AG04450 (cell line): ENCODE data around the gene ASIC1. TPM values are rescaled to one million over a fixed set of nuclear protein-coding genes. Genes with fewer than 3 reads are reported as not detected.

Experiments used
- CTCF ChIA-PET: fragments of 300-600, 350-600 bp; formaldehyde crosslinking; extraction: SDS; loops from one replicate; lab custom pipeline; 2022; ENCODE audit warnings: antibody characterized with exemption, inconsistent platforms; lab: Charles Lee
- POLR2A ChIA-PET: fragments of 350-600 bp; formaldehyde crosslinking; extraction: SDS; loops from one replicate; lab custom pipeline; 2021; ENCODE audit warnings: antibody characterized with exemption, inconsistent platforms; lab: Yijun Ruan, JAX
- DNase-seq: peaks from one replicate; pipeline ENCODE4 v3.0.0-alpha.2; 2011; ENCODE audit warnings: low read depth, low spot score
- H3K27ac ChIP-seq: one replicate; pipeline ENCODE4 v1.5.1; 2012; ENCODE audit warnings: low read depth, low read length, control low read depth
- H3K27me3 ChIP-seq: one replicate; pipeline ENCODE4 v1.6.0; 2012; ENCODE audit warnings: low read length; ENCODE audit not compliant: control insufficient read depth, insufficient read depth
- H3K4me3 ChIP-seq: 2 replicates; pipeline ENCODE4 v1.5.1; 2011; ENCODE audit warnings: mild to moderate bottlenecking, low read depth, low read length, control low read depth
- H3K9me3 ChIP-seq: 2 replicates; pipeline ENCODE4 v1.5.1; 2012; ENCODE audit warnings: low read length; ENCODE audit not compliant: control insufficient read depth, insufficient read depth
- CTCF ChIP-seq: IDR thresholded peaks from 2 replicates; pipeline ENCODE4 v1.5.1; 2011; ENCODE audit warnings: low read depth, low read length, control low read depth, inconsistent platforms
- polyA plus RNA-seq: library from polyadenylated mRNA; depleted of rRNA; stranded (reverse); fragments of >200 nt; gene quantifications from 2 replicates; pipeline ENCODE4 v1.2.3, GENCODE V29; 2011

The ASIC1 gene
- polyA plus RNA-seq, 1 experiment = 9.9 TPM

GRCh38 chr12:50119387-50119786, 62.0 kb downstream of the ASIC1 start:
- ChIA-PET CTCF (interaction anchor here (0.6 to 1.2 kb wide), 2 partner anchors 10 to 57 kb away, joined by 3 to 4 read pairs; no protein-coding TSS in a partner anchor), POLR2A (interaction anchor here (0.5 kb wide), 1 partner anchor 35 kb away, joined by 4 read pairs; no protein-coding TSS in a partner anchor)
- H3K27me3 ChIP-seq = no peaks in the 10 kb centered on the region
- H3K4me3 ChIP-seq = no peak overlapping the region
- no peak for DNase-seq
- H3K27ac ChIP-seq = no peak overlapping the region
- H3K9me3 ChIP-seq = no peaks in the 10 kb centered on the region; the same call in 1 of the 2 replicates
- no peak for TF ChIP-seq CTCF

DNA sequence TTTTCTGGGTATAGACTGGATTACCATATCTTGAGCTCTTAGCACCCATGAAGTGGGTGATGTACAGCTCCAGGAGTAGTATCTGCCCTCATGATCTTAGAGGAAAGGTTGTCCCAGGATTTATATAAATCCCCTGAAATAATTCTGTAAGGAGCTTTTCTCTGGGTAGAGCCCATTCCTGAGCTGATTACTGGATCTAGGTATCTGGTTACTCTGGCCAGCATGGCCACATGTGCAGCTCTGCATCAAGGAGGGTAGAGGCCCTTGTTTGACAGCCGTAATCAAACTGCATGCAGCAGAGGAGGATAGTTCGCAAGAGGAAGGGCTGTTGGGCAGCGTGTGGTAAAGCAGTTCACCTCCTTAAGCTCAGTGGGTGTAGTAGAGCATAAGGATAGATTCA, 63.1 kb downstream of the ASIC1 start:
- Histone ChIP-seq H3K27me3 (no peaks in the 10 kb centered on the region), H3K9me3 (no peaks in the 10 kb centered on the region; the same call in 1 of the 2 replicates), H3K27ac (no peak overlapping the region), H3K4me3 (no peak overlapping the region)
- ChIA-PET CTCF (interaction anchor here (0.5 to 1.2 kb wide), 5 partner anchors 9 to 195 kb away, joined by 3 to 5 read pairs (median 4); partner anchors contain the start of gene COX14), POLR2A (interaction anchor here (1.8 kb wide), 1 partner anchor 8 kb away, joined by 4 read pairs; the partner anchor contains the start of gene COX14)
- no peak for TF ChIP-seq CTCF
- DNase-seq = no peak

GRCh38 chr12:50120953-50121352, 63.6 kb downstream of the ASIC1 start:
- Histone ChIP-seq H3K4me3 (no peak overlapping the region), H3K9me3 (no peaks in the 10 kb centered on the region; the same call in 1 of the 2 replicates), H3K27ac (no peak overlapping the region), H3K27me3 (no peaks in the 10 kb centered on the region)
- DNase-seq = no peak
- ChIA-PET CTCF (interaction anchor here (0.5 to 0.7 kb wide), 3 partner anchors 9 to 195 kb away, joined by 3 to 5 read pairs (median 4); partner anchors contain the start of gene COX14), POLR2A (interaction anchor here (1.8 kb wide), 1 partner anchor 9 kb away, joined by 4 read pairs; the partner anchor contains the start of gene COX14)
- no peak for TF ChIP-seq CTCF

DNA sequence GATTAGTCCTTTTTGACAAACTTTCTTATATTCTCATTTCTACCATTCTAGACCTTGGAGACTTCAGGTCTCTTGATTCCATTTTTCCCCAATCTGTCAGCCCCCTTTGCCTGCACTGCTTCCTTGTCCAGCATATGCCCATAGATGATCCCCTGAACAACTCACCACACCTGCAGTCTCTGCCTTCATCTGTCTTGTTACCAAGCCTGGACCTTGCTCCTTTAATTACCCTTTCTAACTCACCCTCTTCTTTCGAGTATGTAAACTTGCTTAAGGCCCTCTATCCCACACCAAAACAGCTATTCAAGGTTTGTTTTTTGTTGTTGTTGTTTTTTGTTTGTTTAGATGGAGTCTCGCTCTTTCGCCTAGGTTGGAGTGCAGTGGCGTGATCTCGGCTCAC, 64.2 kb downstream of the ASIC1 start:
- ChIA-PET CTCF (interaction anchor here (4.7 kb wide), 1 partner anchor 10 kb away, joined by 28 read pairs; the partner anchor contains the start of gene COX14), POLR2A (interaction anchor here (1.8 kb wide), 1 partner anchor 10 kb away, joined by 4 read pairs; the partner anchor contains the start of gene COX14)
- Histone ChIP-seq H3K4me3 (no peak overlapping the region), H3K27me3 (no peaks in the 10 kb centered on the region), H3K27ac (no peak overlapping the region), H3K9me3 (no peaks in the 10 kb centered on the region; the same call in 1 of the 2 replicates)
- no peak for TF ChIP-seq CTCF
- DNase-seq = no peak

- no peak for TF ChIP-seq CTCF
- ChIA-PET CTCF (interaction anchor here (1.3 to 4.7 kb wide), 3 partner anchors 10 to 53 kb away, joined by 4 to 28 read pairs (median 4); partner anchors contain the start of gene COX14), POLR2A (no interaction called here)
- Histone ChIP-seq H3K9me3 (no peaks in the 10 kb centered on the region; the same call in 1 of the 2 replicates), H3K4me3 (no peak overlapping the region), H3K27ac (no peak overlapping the region), H3K27me3 (no peaks in the 10 kb centered on the region)
- no peak for DNase-seq
Observed at GRCh38 chr12:50123203-50123602, 65.8 kb downstream of the ASIC1 start.
